ENCODE results near the gene SLC37A2.

DNA sequence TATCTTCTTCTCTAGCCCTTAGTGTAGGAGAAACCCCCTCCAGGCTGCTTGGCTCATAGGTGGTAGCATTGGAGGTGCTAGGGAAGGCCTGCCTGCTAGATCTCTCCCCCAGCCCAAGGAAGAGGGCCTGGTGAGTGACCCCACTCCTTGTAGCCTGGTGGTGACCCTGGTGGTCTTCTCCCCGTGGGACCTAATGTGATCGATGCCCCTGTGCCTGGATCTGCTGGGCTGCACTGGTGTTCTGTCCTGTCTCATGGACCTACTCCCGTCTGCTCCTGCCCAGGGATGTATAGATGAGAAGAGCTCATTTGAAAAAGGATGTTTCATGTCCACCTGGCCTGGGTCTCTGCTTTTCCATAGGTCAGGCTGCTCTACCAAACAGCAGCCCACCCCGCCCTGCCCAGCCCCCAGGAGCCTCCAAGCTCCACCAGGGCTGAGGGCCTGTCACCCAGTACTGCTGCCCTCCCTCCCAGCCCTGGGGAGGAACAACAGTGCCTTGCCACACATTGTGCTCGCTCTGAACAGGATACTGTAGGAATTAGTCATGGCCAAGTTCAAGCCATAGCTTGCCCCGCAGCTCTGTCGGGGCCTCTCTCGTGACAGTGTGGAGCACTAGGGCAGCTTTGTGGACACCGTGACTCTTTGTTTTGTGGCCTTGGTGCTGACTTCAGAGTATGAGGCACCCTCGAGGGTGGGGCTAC is 19.7 kb downstream of the SLC37A2 start:
- TF ChIP-seq, protein P1, sequence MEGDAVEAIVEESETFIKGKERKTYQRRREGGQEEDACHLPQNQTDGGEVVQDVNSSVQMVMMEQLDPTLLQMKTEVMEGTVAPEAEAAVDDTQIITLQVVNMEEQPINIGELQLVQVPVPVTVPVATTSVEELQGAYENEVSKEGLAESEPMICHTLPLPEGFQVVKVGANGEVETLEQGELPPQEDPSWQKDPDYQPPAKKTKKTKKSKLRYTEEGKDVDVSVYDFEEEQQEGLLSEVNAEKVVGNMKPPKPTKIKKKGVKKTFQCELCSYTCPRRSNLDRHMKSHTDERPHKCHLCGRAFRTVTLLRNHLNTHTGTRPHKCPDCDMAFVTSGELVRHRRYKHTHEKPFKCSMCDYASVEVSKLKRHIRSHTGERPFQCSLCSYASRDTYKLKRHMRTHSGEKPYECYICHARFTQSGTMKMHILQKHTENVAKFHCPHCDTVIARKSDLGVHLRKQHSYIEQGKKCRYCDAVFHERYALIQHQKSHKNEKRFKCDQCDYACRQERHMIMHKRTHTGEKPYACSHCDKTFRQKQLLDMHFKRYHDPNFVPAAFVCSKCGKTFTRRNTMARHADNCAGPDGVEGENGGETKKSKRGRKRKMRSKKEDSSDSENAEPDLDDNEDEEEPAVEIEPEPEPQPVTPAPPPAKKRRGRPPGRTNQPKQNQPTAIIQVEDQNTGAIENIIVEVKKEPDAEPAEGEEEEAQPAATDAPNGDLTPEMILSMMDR (conservative IDR thresholded peaks at IDR 0.05 in 1 of 2, IDR thresholded peaks at IDR 0.05 in 1 of 2; ENCODE audit: extremely low read depth in 1 of 2, insufficient read depth in 1 of 2, low read depth in 1 of 2, low read length in 2 of 2), result peak in 1 of 2 donors; percentile 8
- TF ChIP-seq EZH2 (IDR thresholded peaks at IDR 0.05; ENCODE audit: borderline replicate concordance, low read length), result no peak

Measured in mammary epithelial cell (primary cell).